SU-DHL-6 (cell line): ENCODE results near the gene OTULIN.

Experiments used
- H2AFZ ChIP-seq: fragments of 200-600 bp; sonication (generic); 2 replicates; pipeline ENCODE4 v1.6.1; 2014; ENCODE audit warnings: low read depth, mild to moderate bottlenecking, moderate library complexity, mixed read lengths, antibody characterized with exemption, low read length; ENCODE audit not compliant: severe bottlenecking
- H3F3A ChIP-seq: fragments of 200-600 bp; shearing (Covaris generic); 2 replicates; pipeline ENCODE4 v1.6.0; 2016; ENCODE audit warnings: antibody characterized with exemption, mild to moderate bottlenecking; ENCODE audit not compliant: insufficient read depth
- H3K27ac ChIP-seq: fragments of 200-600 bp; sonication (generic); 2 replicates; pipeline ENCODE4 v1.5.1; 2016; ENCODE audit warnings: low read depth, mild to moderate bottlenecking, low read length, moderate library complexity, mixed read lengths
- H3K27me3 ChIP-seq: fragments of 200-600 bp; sonication (generic), shearing (Covaris generic); 2 replicates; pipeline ENCODE4 v1.6.0; 2014; ENCODE audit warnings: mild to moderate bottlenecking, low read length
- H3K36me3 ChIP-seq: fragments of 200-600 bp; sonication (generic); 2 replicates; pipeline ENCODE4 v1.6.1; 2014; ENCODE audit warnings: mild to moderate bottlenecking, low read length, mixed read lengths
- H3K4me2 ChIP-seq: fragments of 300-600, 200-600 bp; shearing (Covaris generic), sonication (generic); 2 replicates; pipeline ENCODE4 v1.6.0; 2014; ENCODE audit warnings: low read length, low read depth, mild to moderate bottlenecking; ENCODE audit not compliant: poor library complexity, severe bottlenecking
- H3K4me3 ChIP-seq: fragments of 200-600 bp; sonication (generic); 2 replicates; pipeline ENCODE4 v1.5.1; 2014; ENCODE audit warnings: antibody characterized with exemption, low read length, mild to moderate bottlenecking, mixed read lengths; ENCODE audit not compliant: insufficient read depth, poor library complexity, severe bottlenecking
- H3K79me2 ChIP-seq: fragments of 200-600 bp; sonication (generic); 2 replicates; pipeline ENCODE4 v1.6.1; 2014; ENCODE audit warnings: mild to moderate bottlenecking, low read length, moderate library complexity; ENCODE audit not compliant: insufficient read depth
- H3K9ac ChIP-seq: fragments of 200-600 bp; sonication (generic); 2 replicates; pipeline ENCODE4 v1.7.0; 2014; ENCODE audit warnings: mild to moderate bottlenecking, low read length
- H3K9me2 ChIP-seq: fragments of 200-600 bp; sonication (generic); replicated peaks from 2 replicates; pipeline ENCODE4 v1.6.1; 2014; ENCODE audit warnings: low read length; ENCODE audit not compliant: insufficient read depth
- H3K9me3 ChIP-seq: fragments of 200-600 bp; sonication (generic); 2 replicates; pipeline ENCODE4 v1.6.1; 2014; ENCODE audit warnings: low read length, mixed read lengths; ENCODE audit not compliant: insufficient read depth
- H4K20me1 ChIP-seq: fragments of 200-600 bp; sonication (generic); 2 replicates; pipeline ENCODE4 v1.6.1; 2014; ENCODE audit warnings: low read depth, mild to moderate bottlenecking, antibody characterized with exemption, low read length, moderate library complexity, mixed read lengths
- CTCF ChIP-seq: fragments of 200-600 bp; sonication (generic); IDR thresholded peaks from one replicate; pipeline ENCODE4 v1.5.1; 2017; ENCODE audit warnings: antibody characterized with exemption, mild to moderate bottlenecking, low read length, moderate library complexity; ENCODE audit not compliant: insufficient read depth, poor library complexity, severe bottlenecking
- EZH2phosphoT487 ChIP-seq: fragments of 200-600 bp; sonication (generic), shearing (Covaris generic); conservative IDR thresholded peaks from 2 replicates; pipeline ENCODE4 v1.6.1; 2018; ENCODE audit warnings: mild to moderate bottlenecking, antibody characterized with exemption, low read length, moderate library complexity, mixed read lengths

Gene OTULIN

GRCh38 chr5:14721990-14722656, 57.6 kb downstream of the OTULIN start:
- H3K9ac ChIP-seq = no peak overlapping the region
- no peak overlapping the region for H2AFZ ChIP-seq
- H3K9me3 ChIP-seq = no peaks in the 10 kb centered on the region
- H3K27ac ChIP-seq = no peak overlapping the region
- peaks cover 5% of the 10 kb centered on the region; the same call in 1 of the 2 replicates for H3F3A ChIP-seq
- no peaks in the 10 kb centered on the region for H3K36me3 ChIP-seq
- no peaks in the 10 kb centered on the region for H3K27me3 ChIP-seq
- no peaks in the 10 kb centered on the region for H3K79me2 ChIP-seq
- H3K9me2 ChIP-seq = no peaks in the 10 kb centered on the region
- H4K20me1 ChIP-seq = no peaks in the 10 kb centered on the region
- TF ChIP-seq EZH2phosphoT487 (no peak), CTCF (no peak)
- H3K4me3 ChIP-seq = no peak overlapping the region
- no peak overlapping the region for H3K4me2 ChIP-seq

DNA sequence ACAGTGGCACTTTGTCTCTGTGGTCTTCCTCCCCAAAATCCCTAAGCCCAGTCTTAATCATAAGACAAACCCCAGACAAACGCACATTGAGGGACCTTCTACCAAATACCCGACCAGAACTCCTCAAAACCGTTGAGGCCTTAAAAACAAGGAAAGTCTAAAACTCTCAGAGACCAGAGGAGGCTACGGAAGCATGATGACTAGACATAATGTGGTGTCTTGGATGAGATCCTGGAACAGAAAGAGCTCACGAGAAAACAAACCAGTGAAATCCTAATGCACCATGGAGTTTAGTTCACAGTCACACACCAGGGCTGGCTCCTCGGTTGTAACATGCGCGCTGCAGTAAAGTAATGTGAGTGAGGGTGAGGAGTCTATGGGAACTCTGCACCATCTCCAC, 58.4 kb downstream of the OTULIN start:
- no peaks in the 10 kb centered on the region for H3K27me3 ChIP-seq
- H4K20me1 ChIP-seq = no peaks in the 10 kb centered on the region
- no peaks in the 10 kb centered on the region for H3K9me3 ChIP-seq
- no peak overlapping the region for H3K9ac ChIP-seq
- H3K36me3 ChIP-seq = no peaks in the 10 kb centered on the region
- no peak overlapping the region for H3K4me2 ChIP-seq
- H3K9me2 ChIP-seq = no peaks in the 10 kb centered on the region
- H3K79me2 ChIP-seq = no peaks in the 10 kb centered on the region
- no peak overlapping the region for H3K4me3 ChIP-seq
- no peak overlapping the region for H2AFZ ChIP-seq
- H3F3A ChIP-seq = peaks cover 5% of the 10 kb centered on the region; the same call in 1 of the 2 replicates
- H3K27ac ChIP-seq = no peak overlapping the region
- TF ChIP-seq CTCF (no peak), EZH2phosphoT487 (no peak)

DNA sequence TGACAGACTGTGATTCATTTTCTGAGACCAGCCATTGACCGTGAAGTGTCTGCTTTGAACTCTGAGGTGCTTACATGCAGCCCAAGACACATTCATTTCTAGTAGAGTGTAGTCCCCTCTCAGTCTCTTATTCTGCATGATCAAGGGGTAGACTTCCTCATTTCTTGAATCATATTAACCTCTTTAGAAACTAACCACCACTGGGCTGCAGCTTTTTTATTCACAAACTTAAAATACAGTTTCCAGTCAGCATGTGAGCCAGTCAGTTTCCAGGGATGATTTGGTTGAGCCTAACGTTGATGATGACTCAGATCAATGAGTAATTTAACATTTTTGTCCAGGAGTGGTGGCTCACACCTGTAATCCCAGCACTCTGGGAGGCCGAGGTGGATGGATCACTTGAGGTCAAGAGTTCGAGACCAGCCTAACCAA, 59.2 kb downstream of the OTULIN start:
- Histone ChIP-seq H3K27me3 (no peaks in the 10 kb centered on the region), H3K9me3 (no peaks in the 10 kb centered on the region), H3K79me2 (no peaks in the 10 kb centered on the region), H4K20me1 (no peaks in the 10 kb centered on the region), H3K9me2 (no peaks in the 10 kb centered on the region), H2AFZ (no peak overlapping the region), H3K4me2 (no peak overlapping the region), H3K4me3 (no peak overlapping the region), H3K9ac (no peak overlapping the region), H3K36me3 (no peaks in the 10 kb centered on the region), H3F3A (peaks cover 5% of the 10 kb centered on the region; the same call in 1 of the 2 replicates), H3K27ac (no peak overlapping the region)
- TF ChIP-seq EZH2phosphoT487 = no peak
- TF ChIP-seq CTCF = no peak
